GM12801 (cell line): ENCODE results near the gene ASB7.

ENCODE experiments used
- TF ChIP-seq, protein P1 (sequence below): IDR thresholded peaks from one replicate; pipeline ENCODE4 v1.5.1; 2011; ENCODE audit warnings: control low read depth; ENCODE audit not compliant: insufficient read length; ENCODE audit errors: extremely low read depth

Gene ASB7

DNA sequence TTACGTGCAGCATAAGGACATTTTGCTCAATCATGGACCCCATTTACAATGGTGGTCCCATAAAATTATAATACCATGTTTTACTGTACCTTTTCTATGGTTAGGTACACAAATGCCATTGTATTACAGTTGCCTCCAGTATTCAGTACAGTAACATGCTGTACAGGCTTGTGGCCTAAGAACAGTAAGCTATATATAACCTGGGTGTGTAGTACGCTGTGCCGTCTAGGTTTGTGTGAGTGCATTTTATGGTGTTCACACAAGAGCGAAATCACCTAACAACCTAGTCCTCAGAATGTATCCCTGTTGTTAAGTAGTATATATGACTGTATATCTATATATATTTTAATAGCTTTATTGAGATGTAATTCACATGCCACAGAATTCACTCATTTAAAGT lies 12.5 kb downstream of the ASB7 start:
- TF ChIP-seq, protein P1, sequence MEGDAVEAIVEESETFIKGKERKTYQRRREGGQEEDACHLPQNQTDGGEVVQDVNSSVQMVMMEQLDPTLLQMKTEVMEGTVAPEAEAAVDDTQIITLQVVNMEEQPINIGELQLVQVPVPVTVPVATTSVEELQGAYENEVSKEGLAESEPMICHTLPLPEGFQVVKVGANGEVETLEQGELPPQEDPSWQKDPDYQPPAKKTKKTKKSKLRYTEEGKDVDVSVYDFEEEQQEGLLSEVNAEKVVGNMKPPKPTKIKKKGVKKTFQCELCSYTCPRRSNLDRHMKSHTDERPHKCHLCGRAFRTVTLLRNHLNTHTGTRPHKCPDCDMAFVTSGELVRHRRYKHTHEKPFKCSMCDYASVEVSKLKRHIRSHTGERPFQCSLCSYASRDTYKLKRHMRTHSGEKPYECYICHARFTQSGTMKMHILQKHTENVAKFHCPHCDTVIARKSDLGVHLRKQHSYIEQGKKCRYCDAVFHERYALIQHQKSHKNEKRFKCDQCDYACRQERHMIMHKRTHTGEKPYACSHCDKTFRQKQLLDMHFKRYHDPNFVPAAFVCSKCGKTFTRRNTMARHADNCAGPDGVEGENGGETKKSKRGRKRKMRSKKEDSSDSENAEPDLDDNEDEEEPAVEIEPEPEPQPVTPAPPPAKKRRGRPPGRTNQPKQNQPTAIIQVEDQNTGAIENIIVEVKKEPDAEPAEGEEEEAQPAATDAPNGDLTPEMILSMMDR, result no peak

GRCh38 chr15:100615801-100616200 lies 13.4 kb downstream of the ASB7 start:
- TF ChIP-seq, protein P1, result no peak

GRCh38 chr15:100616700-100617099 lies 14.3 kb downstream of the ASB7 start:
- TF ChIP-seq, protein P1, result no peak

- TF ChIP-seq, protein P1, result no peak
Measured at GRCh38 chr15:100623301-100623700, 20.9 kb downstream of the ASB7 start.

DNA sequence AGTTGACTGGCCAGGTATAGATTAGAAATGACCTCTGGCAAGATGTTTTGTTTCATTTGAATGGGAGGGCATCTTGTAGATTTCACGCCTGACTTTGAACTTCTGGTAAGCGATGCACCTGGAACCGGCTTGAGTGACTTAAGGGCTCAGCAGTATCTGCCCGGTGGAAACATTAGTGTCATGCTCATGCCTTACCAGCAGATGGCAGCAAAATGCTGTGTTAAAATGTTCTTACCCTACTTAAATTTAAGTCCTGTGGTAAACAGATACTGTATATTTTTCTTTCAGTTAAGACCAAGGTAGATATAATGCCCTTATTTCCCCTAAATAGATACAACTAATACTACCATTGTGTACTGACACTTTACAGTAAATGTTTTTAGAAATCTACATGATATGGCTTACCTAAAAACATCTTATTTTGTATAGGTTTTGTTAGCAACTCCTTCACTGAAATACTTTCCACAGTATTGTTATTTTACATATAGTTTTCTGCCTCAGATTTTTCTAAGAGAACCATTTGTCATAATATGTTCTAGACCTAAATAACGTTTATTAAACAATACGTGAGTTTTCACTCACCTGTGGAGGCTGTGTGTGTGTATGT lies 25.5 kb downstream of the ASB7 start:
- TF ChIP-seq, protein P1, result no peak

GRCh38 chr15:100628746-100629145 lies 26.4 kb downstream of the ASB7 start:
- TF ChIP-seq, protein P1, result no peak

- TF ChIP-seq, protein P1, result no peak
Measured at GRCh38 chr15:100631831-100632230, 29.4 kb downstream of the ASB7 start.

DNA sequence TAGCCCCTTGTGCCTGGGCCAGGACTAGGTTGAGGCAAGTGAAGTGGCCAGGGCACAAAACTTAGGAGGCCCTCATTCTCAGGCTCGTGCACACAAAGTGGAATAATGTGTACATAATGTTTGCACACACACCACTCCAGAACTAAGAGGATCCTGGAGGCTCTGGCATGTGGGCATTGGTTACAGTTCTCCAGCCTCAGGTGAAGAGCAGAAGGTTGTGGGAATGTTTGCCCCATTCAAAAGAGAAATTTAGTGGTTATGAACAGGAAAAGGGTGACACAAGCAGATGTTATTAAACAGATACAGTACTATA lies 31.3 kb downstream of the ASB7 start:
- TF ChIP-seq, protein P1, result no peak
